WTC11 (cell line): ENCODE results near the gene PIP5K1A. TPM values are rescaled to one million over a fixed set of nuclear protein-coding genes. Genes with fewer than 3 reads are reported as not detected.

Experiments
- ATF1 ChIP-seq: sonication (generic); formaldehyde crosslinking; IDR thresholded peaks from 2 replicates; pipeline ENCODE4 v1.8.1; 2023; ENCODE audit warnings: mild to moderate bottlenecking, moderate library complexity, missing genetic modification reagents
- ATF2 ChIP-seq: sonication (generic); formaldehyde crosslinking; IDR thresholded peaks from 2 replicates; pipeline ENCODE4 v1.8.1; 2022; ENCODE audit warnings: low read depth, missing genetic modification reagents, borderline replicate concordance
- CBFB ChIP-seq: sonication (generic); formaldehyde crosslinking; IDR thresholded peaks from 2 replicates; pipeline ENCODE4 v1.8.1; 2022; ENCODE audit warnings: mild to moderate bottlenecking, low read depth, missing genetic modification reagents
- E2F5 ChIP-seq: sonication (generic); formaldehyde crosslinking; IDR thresholded peaks from 2 replicates; pipeline ENCODE4 v1.8.1; 2022; ENCODE audit warnings: mild to moderate bottlenecking, moderate library complexity, missing genetic modification reagents
- FOXK1 ChIP-seq: sonication (generic); formaldehyde crosslinking; IDR thresholded peaks from 2 replicates; pipeline ENCODE4 v1.8.0; 2022; ENCODE audit warnings: mild to moderate bottlenecking, moderate library complexity, missing genetic modification reagents
- FOXP4 ChIP-seq: sonication (generic); formaldehyde crosslinking; IDR thresholded peaks from 2 replicates; pipeline ENCODE4 v1.8.0; 2022; ENCODE audit warnings: mild to moderate bottlenecking, missing genetic modification reagents
- HMGA2 ChIP-seq: fragments of 250-450 bp; sonication (Bioruptor Pico); IDR thresholded peaks from 2 replicates; pipeline ENCODE4 v1.4.0; 2021; ENCODE audit warnings: mild to moderate bottlenecking, moderate library complexity
- IRF1 ChIP-seq: sonication (generic); formaldehyde crosslinking; IDR thresholded peaks from 2 replicates; pipeline ENCODE4 v1.8.0; 2023; ENCODE audit warnings: missing genetic modification reagents
- KAT7 ChIP-seq: sonication (generic); formaldehyde crosslinking; IDR thresholded peaks from 2 replicates; pipeline ENCODE4 v1.8.1; 2023; ENCODE audit warnings: missing genetic modification reagents, mild to moderate bottlenecking, borderline replicate concordance
- MAX ChIP-seq: sonication (generic); formaldehyde crosslinking; IDR thresholded peaks from 2 replicates; pipeline ENCODE4 v1.8.0; 2022; ENCODE audit warnings: mild to moderate bottlenecking, missing genetic modification reagents
- NFYB ChIP-seq: sonication (generic); formaldehyde crosslinking; conservative IDR thresholded peaks from 2 replicates; pipeline ENCODE4 v1.8.0; 2022; ENCODE audit warnings: low read depth, missing genetic modification reagents
- NR3C1 ChIP-seq: sonication (generic); formaldehyde crosslinking; conservative IDR thresholded peaks from 2 replicates; pipeline ENCODE4 v1.8.1; 2023; ENCODE audit warnings: low read depth, mild to moderate bottlenecking, missing genetic modification reagents
- RELA ChIP-seq: sonication (generic); formaldehyde crosslinking; IDR thresholded peaks from 2 replicates; pipeline ENCODE4 v1.8.1; 2022; ENCODE audit warnings: missing genetic modification reagents, mild to moderate bottlenecking, borderline replicate concordance
- RORB ChIP-seq: fragments of 250-450 bp; sonication (Bioruptor Pico); IDR thresholded peaks from 2 replicates; pipeline ENCODE4 v1.9.0; 2021; ENCODE audit warnings: mild to moderate bottlenecking
- SMAD3 ChIP-seq: sonication (generic); formaldehyde crosslinking; IDR thresholded peaks from 2 replicates; pipeline ENCODE4 v1.8.0; 2022; ENCODE audit warnings: missing genetic modification reagents, mild to moderate bottlenecking, borderline replicate concordance
- SOX15 ChIP-seq: fragments of 250-450 bp; sonication (Bioruptor Pico); IDR thresholded peaks from 2 replicates; pipeline ENCODE4 v1.9.0; 2021; ENCODE audit warnings: mild to moderate bottlenecking
- STAT6 ChIP-seq: sonication (generic); formaldehyde crosslinking; conservative IDR thresholded peaks from 2 replicates; pipeline ENCODE4 v1.8.1; 2023; ENCODE audit warnings: mild to moderate bottlenecking, low read depth, missing genetic modification reagents, moderate library complexity
- TP53 ChIP-seq: sonication (generic); formaldehyde crosslinking; IDR thresholded peaks from 2 replicates; pipeline ENCODE4 v1.8.1; 2023; ENCODE audit warnings: mild to moderate bottlenecking, missing genetic modification reagents
- ZMAT4 ChIP-seq: fragments of 250-450 bp; sonication (Bioruptor Pico); IDR thresholded peaks from 2 replicates; pipeline ENCODE4 v1.9.0; 2021; ENCODE audit warnings: mild to moderate bottlenecking
- ZNF121 ChIP-seq: sonication (generic); formaldehyde crosslinking; IDR thresholded peaks from 2 replicates; pipeline ENCODE4 v1.8.0; 2023; ENCODE audit warnings: missing genetic modification reagents
- ZNF138 ChIP-seq: sonication (generic); formaldehyde crosslinking; conservative IDR thresholded peaks from 2 replicates; pipeline ENCODE4 v1.8.1; 2022; ENCODE audit warnings: mild to moderate bottlenecking, moderate library complexity, missing genetic modification reagents
- ZNF281 ChIP-seq: sonication (generic); formaldehyde crosslinking; IDR thresholded peaks from 2 replicates; pipeline ENCODE4 v1.8.0; 2023; ENCODE audit warnings: mild to moderate bottlenecking, missing genetic modification reagents
- ZNF317 ChIP-seq: sonication (generic); formaldehyde crosslinking; IDR thresholded peaks from 2 replicates; pipeline ENCODE4 v1.8.1; 2023; ENCODE audit warnings: low read depth, mild to moderate bottlenecking, moderate library complexity, missing genetic modification reagents, borderline replicate concordance
- ZNF423 ChIP-seq: fragments of 250-450 bp; sonication (Bioruptor Pico); IDR thresholded peaks from 2 replicates; pipeline ENCODE4 v2.1.2; 2022; ENCODE audit warnings: mild to moderate bottlenecking, moderate library complexity
- ZNF671 ChIP-seq: fragments of 250-450 bp; sonication (Bioruptor Pico); IDR thresholded peaks from 2 replicates; pipeline ENCODE4 v1.8.0; 2021; ENCODE audit warnings: mild to moderate bottlenecking
- ZSCAN18 ChIP-seq: fragments of 250-450 bp; sonication (Bioruptor Pico); IDR thresholded peaks from 2 replicates; pipeline ENCODE4 v2.1.2; 2022; ENCODE audit warnings: mild to moderate bottlenecking, moderate library complexity
- total RNA-seq: library from RNA; stranded (reverse); gene quantifications from 3 replicates; pipeline ENCODE4 v1.2.3, GENCODE V29; 2021

The PIP5K1A gene
- total RNA-seq, 1 experiment from 2014 or later = 81.3 TPM

- TF ChIP-seq IRF1 (CRISPR knock-in tag) (0 out of 2 replicates have a peak, but pooled peaks have one; percentile 10), ATF2 (CRISPR knock-in tag) (no peak), NFYB (CRISPR knock-in tag) (no peak), KAT7 (CRISPR knock-in tag) (no peak), ZNF138 (no peak), ZNF121 (no peak), HMGA2 (CRISPR knock-in tag) (peak; percentile 73), RORB (CRISPR knock-in tag) (0 out of 2 replicates have a peak, but pooled peaks have one; percentile 6), SMAD3 (CRISPR knock-in tag) (peak; percentile 69; the same call in 1 of the 2 replicates), ATF1 (CRISPR knock-in tag) (no peak), SOX15 (CRISPR knock-in tag) (0 out of 2 replicates have a peak, but pooled peaks have one; percentile 69), STAT6 (CRISPR knock-in tag) (no peak), E2F5 (CRISPR knock-in tag) (peak; percentile 89), ZNF671 (CRISPR knock-in tag) (no peak), RELA (CRISPR knock-in tag) (no peak), NR3C1 (CRISPR knock-in tag) (no peak), FOXK1 (CRISPR knock-in tag) (no peak; the same call in 1 of the 2 replicates), ZSCAN18 (CRISPR knock-in tag) (no peak), ZNF317 (CRISPR knock-in tag) (no peak), ZNF423 (no peak), ZNF281 (no peak), MAX (CRISPR knock-in tag) (peak; percentile 82), ZMAT4 (no peak), FOXP4 (peak; percentile 64; the same call in 1 of the 2 replicates), CBFB (CRISPR knock-in tag) (no peak), TP53 (CRISPR knock-in tag) (no peak; the same call in 1 of the 2 replicates)
Measured at GRCh38 chr1:151281225-151281968, 83.0 kb downstream of the PIP5K1A start (continued).
